Astrocyte of the cerebellum (primary cell): ENCODE results near the gene MTMR3.

Source experiments
- DNase-seq: peaks from one replicate; pipeline ENCODE4 v3.0.0-alpha.2; 2011; ENCODE audit warnings: low read depth
- H3K4me3 ChIP-seq: 2 replicates; pipeline ENCODE4 v1.5.1; 2011; ENCODE audit warnings: mild to moderate bottlenecking, low read depth, low read length, moderate library complexity
- in situ Hi-C: cut with HindIII; loops from 2 replicates; pipeline ENCODE4 v1.10.0; 2017; ENCODE audit warnings: low sequenced_read_pairs
- TF ChIP-seq, protein P1 (sequence below): IDR thresholded peaks from 2 replicates; pipeline ENCODE4 v1.5.1; 2012; ENCODE audit warnings: low read length, low read depth, moderate library complexity, mild to moderate bottlenecking; ENCODE audit errors: missing control alignments

MTMR3 gene

DNA sequence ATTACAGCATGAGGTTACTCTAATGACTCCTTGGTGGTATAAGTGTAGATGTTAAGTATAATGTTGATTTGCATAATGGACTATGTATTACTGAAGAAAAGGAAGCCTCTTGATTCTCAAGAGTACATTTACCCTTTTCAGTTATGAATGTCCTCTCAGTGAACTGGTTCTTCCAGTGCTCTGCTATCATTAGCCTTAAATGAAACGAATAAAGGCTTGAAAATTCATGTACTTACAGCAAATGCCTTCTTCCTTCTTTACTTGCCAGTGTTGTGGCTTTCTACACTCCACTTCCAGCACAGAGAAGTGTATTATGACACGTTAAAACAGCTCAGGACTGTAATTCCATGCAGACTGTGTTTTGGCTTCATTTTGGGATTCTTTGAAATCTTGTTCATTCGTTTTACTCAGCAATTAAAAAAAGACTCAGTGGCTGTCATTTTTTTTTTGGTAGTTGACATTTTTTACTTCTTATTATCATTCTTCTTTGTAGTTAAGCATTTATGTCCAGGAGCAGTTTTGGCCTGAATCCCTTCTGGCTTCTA lies 96.9 kb downstream of the MTMR3 start:
- in situ Hi-C loops = no loop called here

DNA sequence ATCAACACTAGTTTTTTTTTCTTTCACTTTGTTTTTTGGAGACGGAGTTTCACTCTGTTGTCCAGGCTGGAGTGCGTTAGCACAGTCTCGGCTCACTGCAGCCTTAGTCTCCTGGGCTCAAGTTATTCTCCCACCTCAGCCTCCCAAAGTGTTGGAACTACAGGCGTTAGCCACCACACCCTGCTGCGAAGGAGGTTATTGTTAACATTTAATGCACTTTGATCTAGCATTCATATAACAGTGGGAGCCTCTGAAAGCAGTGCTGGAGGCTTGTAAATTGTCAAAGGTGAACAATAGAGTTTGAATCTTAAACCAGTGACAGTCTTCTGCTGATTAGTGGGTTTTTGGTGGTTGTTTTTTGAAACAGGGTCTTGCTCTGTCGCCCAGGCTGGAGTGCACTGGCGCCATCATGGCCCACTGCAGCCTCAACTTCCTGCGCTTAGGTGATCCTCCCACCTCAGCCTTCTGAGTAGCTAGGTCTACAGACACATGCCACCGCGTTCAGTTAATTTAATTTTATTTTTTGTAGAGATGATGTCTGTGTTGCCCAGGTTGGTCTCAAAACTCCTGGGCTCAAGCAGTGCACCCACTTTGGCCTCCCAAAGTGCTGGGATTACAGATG lies 100.4 kb downstream of the MTMR3 start:
- H3K4me3 ChIP-seq = no peak overlapping the region
- in situ Hi-C loops = no loop called here
- DNase-seq = no peak
- TF ChIP-seq, protein P1, sequence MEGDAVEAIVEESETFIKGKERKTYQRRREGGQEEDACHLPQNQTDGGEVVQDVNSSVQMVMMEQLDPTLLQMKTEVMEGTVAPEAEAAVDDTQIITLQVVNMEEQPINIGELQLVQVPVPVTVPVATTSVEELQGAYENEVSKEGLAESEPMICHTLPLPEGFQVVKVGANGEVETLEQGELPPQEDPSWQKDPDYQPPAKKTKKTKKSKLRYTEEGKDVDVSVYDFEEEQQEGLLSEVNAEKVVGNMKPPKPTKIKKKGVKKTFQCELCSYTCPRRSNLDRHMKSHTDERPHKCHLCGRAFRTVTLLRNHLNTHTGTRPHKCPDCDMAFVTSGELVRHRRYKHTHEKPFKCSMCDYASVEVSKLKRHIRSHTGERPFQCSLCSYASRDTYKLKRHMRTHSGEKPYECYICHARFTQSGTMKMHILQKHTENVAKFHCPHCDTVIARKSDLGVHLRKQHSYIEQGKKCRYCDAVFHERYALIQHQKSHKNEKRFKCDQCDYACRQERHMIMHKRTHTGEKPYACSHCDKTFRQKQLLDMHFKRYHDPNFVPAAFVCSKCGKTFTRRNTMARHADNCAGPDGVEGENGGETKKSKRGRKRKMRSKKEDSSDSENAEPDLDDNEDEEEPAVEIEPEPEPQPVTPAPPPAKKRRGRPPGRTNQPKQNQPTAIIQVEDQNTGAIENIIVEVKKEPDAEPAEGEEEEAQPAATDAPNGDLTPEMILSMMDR = no peak

More for the DNA sequence above, 96.9 kb downstream of the MTMR3 start:
- H3K4me3 ChIP-seq = no peak overlapping the region
- no peak for DNase-seq
- TF ChIP-seq, protein P1 = no peak

GRCh38 chr22:29985912-29986311 lies 102.9 kb downstream of the MTMR3 start:
- no peak for DNase-seq
- in situ Hi-C loops = no loop called here
- TF ChIP-seq, protein P1 = no peak
- no peak overlapping the region for H3K4me3 ChIP-seq

GRCh38 chr22:29987137-29987536 lies 104.2 kb downstream of the MTMR3 start:
- DNase-seq = no peak
- no peak overlapping the region for H3K4me3 ChIP-seq
- TF ChIP-seq, protein P1 = no peak
- in situ Hi-C loops = no loop called here

DNA sequence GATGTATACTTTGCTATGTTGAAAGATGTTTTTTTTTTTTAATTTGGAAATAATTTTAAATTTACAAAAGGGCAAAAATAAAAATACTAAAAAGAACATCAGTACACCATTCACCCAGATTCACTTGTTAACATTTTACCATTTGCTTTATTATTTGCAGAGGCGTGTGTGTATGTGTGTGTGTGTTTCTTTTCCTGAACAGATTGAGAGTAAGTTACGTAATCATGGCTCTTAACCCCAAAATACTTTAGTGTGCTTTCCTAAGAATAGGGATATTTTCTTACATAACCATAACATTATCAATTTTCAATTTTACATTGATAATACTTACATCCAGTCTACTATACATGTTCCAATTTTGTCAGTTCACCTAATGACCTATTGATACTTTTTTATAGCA lies 105.7 kb downstream of the MTMR3 start:
- in situ Hi-C loops = no loop called here
- DNase-seq = no peak
- TF ChIP-seq, protein P1 = no peak
- H3K4me3 ChIP-seq = no peak overlapping the region

- TF ChIP-seq, protein P1 = no peak
- H3K4me3 ChIP-seq = no peak overlapping the region
- DNase-seq = no peak
- in situ Hi-C loops = no loop called here
These were observed 106.5 kb downstream of the MTMR3 start for GRCh38 chr22:29989446-29989845.
